Right lobe of liver (tissue), 4 donors: ENCODE results near the gene PROK1.

Source experiments
- POLR2A ChIP-seq: fragments of 450-650 bp; IDR thresholded peaks from one replicate; pipeline ENCODE4 v1.6.1; 2017; ENCODE audit warnings: antibody characterized with exemption, mild to moderate bottlenecking
- TF ChIP-seq, protein P1 (sequence below), 4 donors: fragments of 200-600 bp in 3 of 4; fragments of 450-650 bp in 1 of 4; IDR thresholded peaks; one replicate each; pipeline versions ENCODE4 v1.5.1 to v1.8.0; 2016 to 2022; ENCODE audit warnings: antibody characterized with exemption in 4 of 4, mild to moderate bottlenecking in 2 of 4
- donor health status: DM: no; HTN: no; CAD: no.
- donor health status: DM: no; HTN: no; CAD: no.
- donor health status: DM: no; HTN: yes; CAD: no.

DNA sequence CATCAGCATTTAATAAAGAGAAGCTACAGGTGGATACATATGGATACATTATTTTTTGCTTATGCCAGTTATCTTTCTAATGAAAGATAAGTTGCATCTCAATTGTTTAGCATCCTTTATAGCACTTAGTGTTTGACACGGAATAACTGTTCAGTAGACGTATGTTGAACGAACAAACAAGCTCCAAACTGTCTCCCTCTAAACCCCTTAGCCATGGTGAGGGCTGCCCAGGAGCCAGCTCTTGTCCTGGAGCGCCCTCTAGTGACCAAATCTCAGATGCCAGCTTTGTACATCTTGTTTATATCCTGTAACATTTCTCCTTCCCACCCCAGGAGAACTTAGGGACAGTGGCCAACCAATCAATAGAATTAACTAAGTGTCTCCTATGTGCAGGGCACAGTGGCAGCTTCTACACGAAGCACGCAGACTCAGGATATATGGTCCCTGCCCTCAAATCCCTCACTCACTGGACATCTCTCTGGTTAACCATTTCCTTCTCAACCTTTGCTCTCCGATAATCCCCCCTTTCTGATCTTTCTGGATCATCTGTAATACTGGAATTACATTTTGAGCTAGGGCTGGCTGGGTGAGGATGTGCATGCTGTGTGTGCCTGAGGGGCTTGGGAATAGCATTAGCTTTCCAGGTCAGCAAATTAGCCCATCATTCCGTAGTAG lies 45.1 kb downstream of the PROK1 start:
- no peak for TF ChIP-seq POLR2A
- TF ChIP-seq, protein P1, sequence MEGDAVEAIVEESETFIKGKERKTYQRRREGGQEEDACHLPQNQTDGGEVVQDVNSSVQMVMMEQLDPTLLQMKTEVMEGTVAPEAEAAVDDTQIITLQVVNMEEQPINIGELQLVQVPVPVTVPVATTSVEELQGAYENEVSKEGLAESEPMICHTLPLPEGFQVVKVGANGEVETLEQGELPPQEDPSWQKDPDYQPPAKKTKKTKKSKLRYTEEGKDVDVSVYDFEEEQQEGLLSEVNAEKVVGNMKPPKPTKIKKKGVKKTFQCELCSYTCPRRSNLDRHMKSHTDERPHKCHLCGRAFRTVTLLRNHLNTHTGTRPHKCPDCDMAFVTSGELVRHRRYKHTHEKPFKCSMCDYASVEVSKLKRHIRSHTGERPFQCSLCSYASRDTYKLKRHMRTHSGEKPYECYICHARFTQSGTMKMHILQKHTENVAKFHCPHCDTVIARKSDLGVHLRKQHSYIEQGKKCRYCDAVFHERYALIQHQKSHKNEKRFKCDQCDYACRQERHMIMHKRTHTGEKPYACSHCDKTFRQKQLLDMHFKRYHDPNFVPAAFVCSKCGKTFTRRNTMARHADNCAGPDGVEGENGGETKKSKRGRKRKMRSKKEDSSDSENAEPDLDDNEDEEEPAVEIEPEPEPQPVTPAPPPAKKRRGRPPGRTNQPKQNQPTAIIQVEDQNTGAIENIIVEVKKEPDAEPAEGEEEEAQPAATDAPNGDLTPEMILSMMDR (IDR thresholded peaks at IDR 0.05): peak; percentile 82 to 96 (median 85)
